Lower lobe of right lung (tissue), 2 donors: Measurements from ENCODE around the gene TRAPPC12. TPM values are rescaled to one million over a fixed set of nuclear protein-coding genes. Genes with fewer than 3 reads are reported as not detected.

Source experiments
- ATAC-seq, 2 donors: fragments of 200-7000 bp; cut with Tn5 transposase; one replicate each; pipeline ENCODE4 v1.9.1; 2020 to 2022; ENCODE audit warnings: mild to moderate bottlenecking in 2 of 2, moderate library complexity in 2 of 2
- DNase-seq: peaks from one replicate; pipeline ENCODE4 v3.0.0-alpha.2; 2020
- H3K27ac ChIP-seq: fragments of 200-600 bp; one replicate; pipeline ENCODE4 v1.8.0; 2022
- H3K27me3 ChIP-seq: fragments of 200-600 bp; one replicate; pipeline ENCODE4 v1.8.0; 2022; ENCODE audit warnings: low read depth
- H3K36me3 ChIP-seq: fragments of 200-600 bp; one replicate; pipeline ENCODE4 v1.8.0; 2022; ENCODE audit warnings: mild to moderate bottlenecking
- H3K4me1 ChIP-seq: fragments of 200-600 bp; one replicate; pipeline ENCODE4 v1.8.0; 2022
- H3K4me3 ChIP-seq: fragments of 200-600 bp; one replicate; pipeline ENCODE4 v1.8.0; 2022; ENCODE audit warnings: mild to moderate bottlenecking
- H3K9me3 ChIP-seq: fragments of 200-600 bp; one replicate; pipeline ENCODE4 v1.8.0; 2022
- intact Hi-C: fragments of 100-400 bp; cut with DNase I; formaldehyde crosslinking; loops from one replicate; pipeline ENCODE4 v1.11.0; 2022
- total RNA-seq: library from RNA; stranded (reverse); fragmentation: NEBNext Ultra II Directional; extraction: Animal tissue kit (Norgen Biotek cat#: 25700); gene quantifications from one replicate; pipeline ENCODE4 v1.2.1, GENCODE V29; 2021
- TF ChIP-seq, protein P1 (sequence below): fragments of 200-600 bp; IDR thresholded peaks from one replicate; pipeline ENCODE4 v1.8.0; 2022; ENCODE audit warnings: antibody characterized with exemption, mild to moderate bottlenecking
- donor health status: DM: no; HTN: yes; CAD: no; lungs with severe emphysema.

TRAPPC12 gene
- total RNA-seq, 1 donor from 2014 or later: 93.8 TPM

- ATAC-seq: peak; percentile 78
- intact Hi-C loops: no loop called here
Measured at GRCh38 chr2:3423492-3424170, 44.1 kb downstream of the TRAPPC12 start.

GRCh38 chr2:3424171-3424795 lies 44.8 kb downstream of the TRAPPC12 start:
- no peaks in the 10 kb centered on the region for H3K27me3 ChIP-seq
- H3K4me1 ChIP-seq: no peaks in the 10 kb centered on the region
- H3K4me3 ChIP-seq: no peak overlapping the region
- TF ChIP-seq, protein P1, sequence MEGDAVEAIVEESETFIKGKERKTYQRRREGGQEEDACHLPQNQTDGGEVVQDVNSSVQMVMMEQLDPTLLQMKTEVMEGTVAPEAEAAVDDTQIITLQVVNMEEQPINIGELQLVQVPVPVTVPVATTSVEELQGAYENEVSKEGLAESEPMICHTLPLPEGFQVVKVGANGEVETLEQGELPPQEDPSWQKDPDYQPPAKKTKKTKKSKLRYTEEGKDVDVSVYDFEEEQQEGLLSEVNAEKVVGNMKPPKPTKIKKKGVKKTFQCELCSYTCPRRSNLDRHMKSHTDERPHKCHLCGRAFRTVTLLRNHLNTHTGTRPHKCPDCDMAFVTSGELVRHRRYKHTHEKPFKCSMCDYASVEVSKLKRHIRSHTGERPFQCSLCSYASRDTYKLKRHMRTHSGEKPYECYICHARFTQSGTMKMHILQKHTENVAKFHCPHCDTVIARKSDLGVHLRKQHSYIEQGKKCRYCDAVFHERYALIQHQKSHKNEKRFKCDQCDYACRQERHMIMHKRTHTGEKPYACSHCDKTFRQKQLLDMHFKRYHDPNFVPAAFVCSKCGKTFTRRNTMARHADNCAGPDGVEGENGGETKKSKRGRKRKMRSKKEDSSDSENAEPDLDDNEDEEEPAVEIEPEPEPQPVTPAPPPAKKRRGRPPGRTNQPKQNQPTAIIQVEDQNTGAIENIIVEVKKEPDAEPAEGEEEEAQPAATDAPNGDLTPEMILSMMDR: peak; percentile 7
- intact Hi-C loops: no loop called here
- H3K9me3 ChIP-seq: no peaks in the 10 kb centered on the region
- no peak for ATAC-seq
- no peak overlapping the region for H3K27ac ChIP-seq
- DNase-seq: no peak
- peaks cover 90% of the 10 kb centered on the region for H3K36me3 ChIP-seq

More at GRCh38 chr2:3423492-3424170, 44.1 kb downstream of the TRAPPC12 start:
- TF ChIP-seq, protein P1: peak; percentile 99
- H3K27me3 ChIP-seq: no peaks in the 10 kb centered on the region
- H3K9me3 ChIP-seq: no peaks in the 10 kb centered on the region
- no peaks in the 10 kb centered on the region for H3K4me1 ChIP-seq
- peaks cover 86% of the 10 kb centered on the region for H3K36me3 ChIP-seq
- DNase-seq: peak; percentile 79
- no peak overlapping the region for H3K27ac ChIP-seq
- H3K4me3 ChIP-seq: no peak overlapping the region

- Histone ChIP-seq H3K36me3 (peaks cover 88% of the 10 kb centered on the region), H3K4me3 (no peak overlapping the region), H3K9me3 (no peaks in the 10 kb centered on the region), H3K27me3 (no peaks in the 10 kb centered on the region), H3K27ac (no peak overlapping the region), H3K4me1 (no peaks in the 10 kb centered on the region)
- TF ChIP-seq, protein P1: no peak
- intact Hi-C loops: no loop called here
- ATAC-seq (no peak), DNase-seq (no peak)
Measured at GRCh38 chr2:3426615-3427014, 47.1 kb downstream of the TRAPPC12 start.

GRCh38 chr2:3427272-3427671 lies 47.8 kb downstream of the TRAPPC12 start:
- H3K36me3 ChIP-seq: peaks cover 88% of the 10 kb centered on the region
- H3K9me3 ChIP-seq: no peaks in the 10 kb centered on the region
- no peaks in the 10 kb centered on the region for H3K27me3 ChIP-seq
- no peak overlapping the region for H3K4me3 ChIP-seq
- no peaks in the 10 kb centered on the region for H3K4me1 ChIP-seq
- DNase-seq (no peak), ATAC-seq (no peak)
- no peak overlapping the region for H3K27ac ChIP-seq
- TF ChIP-seq, protein P1: no peak
- intact Hi-C loops: no loop called here

GRCh38 chr2:3428577-3428976 lies 49.1 kb downstream of the TRAPPC12 start:
- DNase-seq: no peak
- Histone ChIP-seq H3K4me3 (no peak overlapping the region), H3K27me3 (no peaks in the 10 kb centered on the region), H3K9me3 (no peaks in the 10 kb centered on the region), H3K27ac (no peak overlapping the region), H3K4me1 (no peaks in the 10 kb centered on the region), H3K36me3 (peaks cover 89% of the 10 kb centered on the region)
- no peak for ATAC-seq
- intact Hi-C loops: no loop called here
- TF ChIP-seq, protein P1: no peak
